NCI-H446 (cell line): ENCODE data around the gene MBNL2.

ENCODE experiments used
- DNase-seq, 2 experiments: peaks; one replicate each; lab custom pipeline; 2025; lab: John Stamatoyannopoulos, UW

Gene MBNL2

GRCh38 chr13:97234236-97234635, 12.1 kb downstream of the MBNL2 start:
- DNase-seq = no peak

GRCh38 chr13:97234742-97235141, 12.6 kb downstream of the MBNL2 start:
- no peak for DNase-seq

- DNase-seq = no peak
Observed at GRCh38 chr13:97235549-97236231, 13.6 kb downstream of the MBNL2 start.

GRCh38 chr13:97237388-97237787, 15.3 kb downstream of the MBNL2 start:
- no peak for DNase-seq

GRCh38 chr13:97238432-97238831, 16.3 kb downstream of the MBNL2 start:
- DNase-seq = no peak

- no peak for DNase-seq
Observed at GRCh38 chr13:97238883-97239282, 16.8 kb downstream of the MBNL2 start.

GRCh38 chr13:97239306-97239705, 17.2 kb downstream of the MBNL2 start:
- no peak for DNase-seq

GRCh38 chr13:97239943-97240787, 18.0 kb downstream of the MBNL2 start:
- no peak for DNase-seq

GRCh38 chr13:97240788-97241734, 18.9 kb downstream of the MBNL2 start:
- DNase-seq = peak in 1 of 2 experiments; percentile 6

GRCh38 chr13:97241761-97242160, 19.6 kb downstream of the MBNL2 start:
- no peak for DNase-seq

- no peak for DNase-seq
Observed at GRCh38 chr13:97242755-97243497, 20.8 kb downstream of the MBNL2 start.

- DNase-seq = no peak
Observed at GRCh38 chr13:97243915-97244781, 22.0 kb downstream of the MBNL2 start.

- DNase-seq = no peak
Observed at GRCh38 chr13:97245011-97245410, 22.9 kb downstream of the MBNL2 start.

GRCh38 chr13:97246596-97247158, 24.5 kb downstream of the MBNL2 start:
- DNase-seq = no peak

- DNase-seq = no peak
Observed at GRCh38 chr13:97248243-97248642, 26.1 kb downstream of the MBNL2 start.

GRCh38 chr13:97249093-97249795, 27.1 kb downstream of the MBNL2 start:
- no peak for DNase-seq

- DNase-seq = no peak
Observed at GRCh38 chr13:97249796-97250495, 27.8 kb downstream of the MBNL2 start.

GRCh38 chr13:97250560-97250959, 28.4 kb downstream of the MBNL2 start:
- DNase-seq = no peak

GRCh38 chr13:97252735-97253134, 30.6 kb downstream of the MBNL2 start:
- DNase-seq = no peak
